Measurements from ENCODE around the gene UBAC2.
A peak's percentile ranks its signal among the peaks of the same experiment; 100 is the strongest.

The UBAC2 gene, protein sequence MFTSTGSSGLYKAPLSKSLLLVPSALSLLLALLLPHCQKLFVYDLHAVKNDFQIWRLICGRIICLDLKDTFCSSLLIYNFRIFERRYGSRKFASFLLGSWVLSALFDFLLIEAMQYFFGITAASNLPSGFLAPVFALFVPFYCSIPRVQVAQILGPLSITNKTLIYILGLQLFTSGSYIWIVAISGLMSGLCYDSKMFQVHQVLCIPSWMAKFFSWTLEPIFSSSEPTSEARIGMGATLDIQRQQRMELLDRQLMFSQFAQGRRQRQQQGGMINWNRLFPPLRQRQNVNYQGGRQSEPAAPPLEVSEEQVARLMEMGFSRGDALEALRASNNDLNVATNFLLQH
- 53.3 to 88.4 (median 81.7) reads per million in 3 experiments for total RNA-seq

DNA sequence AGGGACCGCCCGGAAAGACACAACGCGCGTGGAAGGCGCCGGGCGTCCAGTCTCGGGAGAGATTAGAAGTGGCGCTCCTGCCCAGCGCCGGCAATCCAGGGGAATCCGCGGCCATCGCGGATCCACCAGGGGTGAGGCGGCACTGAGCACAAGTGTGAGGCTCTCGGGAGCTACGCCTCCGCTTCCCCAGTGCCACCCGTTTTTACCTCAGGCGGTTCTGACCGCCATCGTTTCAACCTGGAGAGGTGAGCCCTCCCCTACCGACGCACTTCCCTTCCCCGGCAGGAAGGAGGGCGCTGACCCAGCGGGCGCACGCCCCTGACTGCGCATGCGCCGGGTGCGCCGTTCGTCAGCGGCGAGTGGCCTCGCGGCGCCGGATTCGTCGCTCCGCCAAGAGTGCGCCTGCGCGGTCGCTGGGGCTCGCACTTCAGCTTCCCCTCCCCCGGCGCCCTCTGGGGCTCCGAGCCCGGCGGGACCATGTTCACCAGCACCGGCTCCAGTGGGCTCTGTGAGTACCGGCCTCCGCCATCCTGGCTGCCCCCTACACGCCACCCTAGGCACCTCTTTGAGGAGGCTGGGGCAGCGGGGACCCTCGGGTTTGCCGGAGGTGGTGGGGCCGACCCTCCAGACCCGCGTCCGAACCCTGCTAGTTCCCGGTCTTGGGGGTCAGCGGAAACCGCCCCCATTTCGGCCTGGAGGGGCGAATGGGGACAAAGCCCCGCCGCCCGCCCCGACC is at the start of gene UBAC2:
TSS of gene UBAC2 (plus strand) at position 423 of the 736 bp plus-strand sequence. CDS start at position 478, 55 bp downstream.
- DNase-seq = peak; percentile 99

DNA sequence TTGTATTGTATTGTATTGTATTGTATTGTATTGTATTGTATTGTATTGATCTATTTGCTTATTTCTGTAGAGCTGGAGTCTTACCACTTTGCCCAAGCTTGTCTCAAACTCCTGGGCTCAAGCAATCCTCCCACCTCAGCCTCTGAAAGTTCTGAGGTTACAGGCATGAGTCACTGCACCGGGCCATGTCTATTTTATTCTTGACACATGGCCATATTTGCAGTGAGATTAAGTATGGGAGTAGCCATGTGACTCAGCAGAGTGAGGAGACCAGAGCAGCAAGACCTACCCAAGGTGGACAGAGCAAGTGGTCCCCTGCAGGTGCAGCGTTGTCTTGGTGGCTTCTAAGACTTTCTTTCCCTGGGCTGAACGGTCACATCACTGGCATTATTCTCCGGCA is 49.1 kb upstream of the UBAC2 start:
- no peak for DNase-seq

DNA sequence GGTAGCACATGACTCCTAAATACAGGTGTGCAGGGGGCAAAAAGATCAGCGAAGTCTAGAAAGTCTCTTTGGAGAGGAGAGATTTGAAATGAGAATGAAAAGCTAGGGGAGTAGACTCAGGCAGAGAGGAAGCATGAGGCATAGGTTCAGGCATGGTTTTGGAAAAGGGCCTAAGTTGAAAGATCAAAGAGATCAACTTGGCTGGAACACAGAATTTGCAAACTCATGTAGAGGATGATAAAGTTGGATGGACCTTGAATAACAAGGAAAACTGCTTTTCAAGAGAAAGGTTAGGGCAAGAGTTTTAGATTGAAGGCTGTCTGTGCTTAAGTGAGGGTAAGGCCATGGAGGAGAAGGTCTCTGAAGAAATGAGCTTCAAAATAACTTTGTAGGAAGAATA is 47.4 kb upstream of the UBAC2 start:
- DNase-seq = no peak

DNA sequence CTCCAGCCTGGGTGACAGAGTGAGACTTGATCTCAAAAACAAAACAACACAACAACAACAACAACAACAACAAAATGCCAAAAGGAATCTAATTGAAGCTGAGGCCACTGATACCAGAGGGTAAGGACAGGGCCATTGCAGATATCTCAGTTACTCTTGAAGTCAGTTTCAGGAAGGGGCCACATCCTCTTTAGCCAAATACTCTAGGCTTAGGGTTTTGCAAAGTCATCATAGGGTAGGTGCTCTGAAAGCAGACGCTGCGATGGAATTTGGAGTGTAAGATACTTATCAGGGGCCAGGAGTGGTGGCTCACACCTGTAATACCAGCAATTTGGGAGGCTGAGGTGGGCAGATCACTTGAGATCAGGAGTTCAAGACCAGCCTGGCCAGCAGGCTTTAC is 46.6 kb upstream of the UBAC2 start:
- DNase-seq = no peak

DNA sequence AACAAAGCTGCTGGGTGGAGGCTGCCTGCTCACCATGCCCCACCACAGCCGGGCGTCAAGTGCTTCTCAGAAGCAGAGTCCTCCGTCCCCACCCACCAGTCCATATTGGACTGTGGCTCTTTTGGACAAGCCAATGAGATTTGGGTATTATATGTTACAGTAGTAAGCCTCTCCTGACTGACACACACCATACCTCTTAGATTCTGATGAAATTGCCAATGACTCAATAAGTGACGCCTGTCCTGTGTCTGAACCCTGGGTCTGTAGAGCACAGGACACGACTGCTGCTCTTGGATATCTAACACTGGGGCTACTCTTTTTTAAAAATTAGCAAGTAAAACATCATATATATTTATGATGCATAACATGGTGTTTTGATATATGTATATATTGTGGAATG is 44.8 kb upstream of the UBAC2 start:
- DNase-seq = no peak

DNA sequence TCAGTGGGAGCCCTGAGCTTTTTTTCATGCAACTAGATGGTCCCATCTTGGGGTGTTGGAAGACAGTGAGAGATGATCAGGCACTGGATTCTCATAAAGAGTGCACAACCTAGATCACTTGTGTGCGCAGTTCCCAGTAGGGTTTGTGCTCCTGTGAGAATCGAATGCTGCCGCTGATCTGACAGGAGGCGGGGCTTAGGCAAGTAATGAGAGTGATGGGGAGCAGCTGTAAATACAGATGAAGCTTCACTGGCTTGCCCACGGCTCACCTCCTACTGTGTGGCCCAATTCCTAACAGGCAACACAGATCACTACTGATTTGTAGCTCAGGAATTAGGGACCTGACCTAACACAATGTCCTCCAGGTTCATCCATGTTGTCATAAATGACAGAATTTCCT is 43.6 kb upstream of the UBAC2 start:
- DNase-seq = no peak

DNA sequence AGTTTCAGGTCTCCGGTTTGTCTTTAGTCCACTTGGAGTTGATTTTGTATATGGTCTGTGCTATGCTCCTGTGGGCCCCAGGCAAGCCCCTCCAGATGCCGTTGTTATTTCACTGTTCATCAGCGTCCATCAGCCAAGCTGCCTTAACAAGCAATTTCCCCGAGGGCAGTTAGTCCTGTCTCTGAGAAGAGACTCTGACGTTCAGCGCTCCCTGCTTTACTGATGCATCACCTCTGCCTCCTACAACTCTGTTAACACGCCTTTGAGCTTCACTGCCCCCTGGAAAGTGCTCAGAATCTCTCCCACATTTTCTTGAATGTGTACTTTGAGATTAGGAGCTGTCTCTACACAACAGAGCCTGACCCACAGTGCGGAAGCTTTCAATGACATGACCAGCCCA is 41.8 kb upstream of the UBAC2 start:
- no peak for DNase-seq

DNA sequence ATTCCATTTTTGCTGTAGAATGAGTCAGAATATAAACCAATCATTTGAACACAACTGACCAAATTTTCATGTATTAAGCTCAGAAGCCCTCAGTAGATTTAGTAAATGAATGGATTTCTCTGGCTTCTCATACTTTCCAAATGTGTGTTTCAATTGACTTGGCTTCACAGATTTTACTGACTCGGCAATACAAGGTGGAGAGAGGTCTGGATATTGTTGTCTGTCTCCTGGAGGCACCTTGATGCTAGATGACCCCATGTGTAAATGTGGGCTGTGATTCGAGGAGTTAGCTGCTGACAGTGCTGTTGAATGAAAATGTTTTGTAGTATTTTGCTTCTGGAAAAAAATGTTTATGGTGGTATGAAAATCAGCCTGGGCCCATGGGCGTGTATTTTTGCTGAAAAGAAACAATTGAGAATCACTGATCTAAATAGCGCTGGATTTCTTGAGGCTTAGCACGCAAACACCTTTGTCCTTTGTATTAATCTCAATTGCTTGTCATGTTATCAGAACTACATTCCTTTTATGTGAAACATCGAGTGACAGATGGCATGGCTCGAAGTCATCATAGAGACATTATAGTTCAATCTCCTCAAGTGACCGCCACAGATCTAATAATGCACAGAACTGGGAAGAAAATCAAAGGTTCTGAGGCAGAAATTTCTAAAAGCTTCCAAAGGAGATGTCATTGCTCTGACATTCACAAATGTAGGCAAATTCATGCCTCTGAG is 41.2 kb upstream of the UBAC2 start:
- no peak for DNase-seq

DNA sequence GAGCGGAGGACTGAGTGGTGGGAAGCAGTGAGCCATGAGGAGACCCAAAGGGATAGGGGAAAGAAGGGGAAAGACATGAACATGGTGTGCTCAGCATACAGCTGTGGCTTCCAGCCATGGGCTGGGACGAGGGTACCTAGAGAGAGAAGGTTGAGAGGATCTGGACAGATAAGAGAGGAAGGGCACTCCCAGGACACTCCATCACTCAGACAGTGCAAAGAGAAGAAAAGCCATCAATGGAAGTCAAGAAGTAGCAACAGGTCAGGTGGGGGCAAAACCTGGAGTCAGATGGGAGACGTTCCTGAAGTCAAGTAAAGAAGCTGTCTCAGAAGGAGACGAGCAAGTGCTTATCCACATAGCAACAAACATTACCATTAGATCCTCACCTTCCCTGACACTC is 40.2 kb upstream of the UBAC2 start:
- DNase-seq = no peak

DNA sequence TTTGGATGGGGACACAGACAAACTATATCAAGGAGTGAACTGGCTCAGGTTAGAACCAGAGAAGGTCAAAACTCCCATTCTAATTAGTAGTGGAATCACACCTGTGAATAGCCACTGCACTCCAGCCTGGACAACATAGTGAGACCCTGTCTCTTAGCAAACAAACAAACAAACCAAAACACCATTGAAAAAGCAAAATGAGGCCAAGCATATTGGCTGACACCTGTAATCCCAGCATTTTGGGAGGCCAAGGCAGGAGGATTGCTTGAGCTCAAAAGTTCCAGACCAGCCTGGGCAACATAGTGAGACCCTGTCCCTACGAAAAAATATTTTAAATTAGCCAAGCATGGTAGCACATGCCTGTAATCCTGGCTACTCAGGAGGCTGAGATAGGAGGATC is 39.1 kb upstream of the UBAC2 start:
- DNase-seq = no peak

DNA sequence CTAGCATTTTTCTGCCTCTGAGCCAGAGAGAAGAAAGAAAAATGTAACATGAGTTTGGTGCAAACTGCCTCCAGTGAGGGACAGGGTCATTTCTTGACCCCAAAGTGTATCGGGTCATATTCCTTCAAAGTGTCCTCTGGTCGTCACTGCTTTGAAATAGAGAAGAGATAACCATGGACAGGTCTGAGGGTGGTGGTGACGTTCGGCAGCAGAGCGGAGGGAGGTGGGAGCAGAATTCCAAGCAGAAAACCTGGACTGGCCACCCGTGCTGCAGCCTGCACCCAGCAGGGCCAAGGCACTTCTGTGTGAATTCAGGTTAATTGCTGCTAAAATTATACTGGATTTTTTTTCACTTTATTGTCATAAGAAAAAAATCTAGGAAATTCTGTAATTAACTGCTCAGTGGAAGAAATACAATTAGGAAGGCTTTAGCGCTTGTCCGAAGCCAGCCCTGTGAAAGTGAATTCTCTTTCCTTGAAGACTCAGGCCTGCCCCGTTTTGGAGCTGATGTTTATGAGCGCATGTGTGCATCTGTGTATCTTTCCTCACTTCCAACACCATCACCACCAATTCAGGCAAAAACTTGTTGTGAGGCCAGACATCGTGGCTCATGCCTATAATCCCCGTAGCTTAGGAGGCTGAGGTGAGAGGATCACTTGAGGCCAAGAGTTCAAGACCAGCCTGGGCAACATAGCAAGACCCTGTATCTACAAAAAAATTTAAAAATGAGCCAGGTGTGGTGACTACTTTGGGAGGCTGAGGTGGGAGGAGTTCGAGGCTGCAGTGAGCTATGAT is 37.9 kb upstream of the UBAC2 start:
- no peak for DNase-seq

DNA sequence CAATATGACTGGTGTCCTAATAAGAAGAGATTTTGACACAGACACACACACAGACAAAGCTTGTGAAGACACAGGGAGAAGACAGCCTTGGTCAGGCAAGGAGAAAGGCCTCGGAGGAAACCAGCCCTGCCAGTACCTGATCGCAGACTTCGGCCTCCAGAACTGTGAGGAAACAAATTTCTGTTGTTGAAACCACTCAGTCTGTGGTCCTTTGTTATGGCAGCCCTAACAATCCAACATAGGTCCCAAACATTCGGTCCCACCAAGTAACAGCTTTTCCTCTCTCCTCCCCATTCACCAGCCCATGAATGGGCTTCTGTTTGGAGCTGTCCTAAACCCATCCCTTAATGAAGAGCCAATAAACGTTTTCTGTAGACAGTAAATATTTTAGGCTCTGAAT is 36.4 kb upstream of the UBAC2 start:
- no peak for DNase-seq

DNA sequence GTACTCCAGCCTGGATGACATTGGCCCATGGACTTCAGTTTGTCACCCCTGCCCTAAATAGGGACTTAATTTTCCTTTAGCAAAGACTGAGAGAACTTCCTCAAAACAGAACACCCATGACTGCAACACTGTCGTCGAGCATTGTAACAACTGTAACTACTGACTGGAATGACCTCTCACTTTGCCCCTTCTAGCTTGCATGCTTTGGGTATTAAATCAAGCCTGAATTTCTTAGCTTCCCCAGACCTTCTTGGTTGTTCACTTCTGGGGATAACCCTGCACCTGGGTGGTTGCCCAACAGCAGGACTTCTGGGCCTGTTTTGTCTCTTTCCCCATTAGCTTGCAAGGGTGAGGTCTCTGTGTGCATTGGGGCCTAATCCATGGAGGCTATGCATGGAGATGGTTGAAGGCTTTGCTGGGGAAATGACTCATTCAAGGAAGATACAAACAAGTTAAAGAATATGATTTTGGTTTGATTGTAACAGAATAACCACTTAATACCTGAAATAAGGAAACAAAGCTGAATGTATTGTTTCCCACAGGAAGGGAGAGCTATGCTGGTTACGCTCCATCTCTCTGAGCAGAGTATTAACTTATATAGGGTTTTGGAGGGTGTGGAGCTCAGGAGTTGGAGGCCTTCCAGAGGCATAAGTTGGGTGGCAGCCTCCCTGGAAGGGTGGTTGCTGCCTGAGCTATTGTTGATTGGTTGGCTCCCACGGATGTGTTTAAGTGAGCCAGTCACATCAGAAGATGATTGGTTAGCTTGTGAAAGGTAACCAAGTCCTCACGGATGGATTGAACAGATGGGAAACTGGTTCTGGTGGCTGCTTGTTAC is 34.7 kb upstream of the UBAC2 start:
- no peak for DNase-seq

DNA sequence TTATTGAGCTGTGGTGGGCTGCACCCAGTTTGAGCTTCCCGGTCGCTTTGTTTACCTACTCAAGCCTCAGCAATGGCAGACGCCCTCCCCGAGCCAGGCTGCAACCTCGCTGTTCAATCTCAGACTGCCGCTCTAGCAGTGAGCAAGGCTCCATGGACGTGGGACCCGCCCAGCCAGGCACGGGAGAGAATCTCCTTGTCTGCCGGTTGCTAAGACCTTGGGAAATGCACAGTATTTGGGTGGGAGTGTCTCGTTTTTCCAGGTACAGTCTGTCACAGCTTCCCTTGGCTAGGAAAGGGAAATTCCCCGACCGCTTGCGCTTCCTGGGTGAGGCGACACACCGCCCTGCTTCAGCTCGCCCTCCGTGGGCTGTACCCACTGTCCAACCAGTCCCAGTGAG is 27.7 kb upstream of the UBAC2 start:
- no peak for DNase-seq

DNA sequence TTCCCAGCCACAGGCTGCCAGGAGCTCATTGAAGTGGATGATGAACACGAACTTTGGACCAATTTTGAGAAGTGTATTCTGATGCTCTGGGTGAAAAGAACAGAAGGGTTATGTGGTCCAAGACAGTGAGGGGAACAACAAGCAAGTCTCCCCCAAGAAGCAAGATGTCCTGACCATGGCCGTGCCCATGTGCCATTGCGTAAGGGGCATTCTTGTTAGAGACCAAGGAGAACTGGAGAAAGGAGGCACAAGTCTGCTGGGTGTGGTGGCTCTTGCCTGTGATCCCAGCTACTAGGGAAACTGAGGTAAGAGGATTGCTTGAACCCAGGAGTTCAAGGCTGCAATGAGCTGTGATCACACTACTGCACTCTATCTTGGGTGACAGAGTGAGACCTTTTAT is 27.0 kb upstream of the UBAC2 start:
- no peak for DNase-seq

DNA sequence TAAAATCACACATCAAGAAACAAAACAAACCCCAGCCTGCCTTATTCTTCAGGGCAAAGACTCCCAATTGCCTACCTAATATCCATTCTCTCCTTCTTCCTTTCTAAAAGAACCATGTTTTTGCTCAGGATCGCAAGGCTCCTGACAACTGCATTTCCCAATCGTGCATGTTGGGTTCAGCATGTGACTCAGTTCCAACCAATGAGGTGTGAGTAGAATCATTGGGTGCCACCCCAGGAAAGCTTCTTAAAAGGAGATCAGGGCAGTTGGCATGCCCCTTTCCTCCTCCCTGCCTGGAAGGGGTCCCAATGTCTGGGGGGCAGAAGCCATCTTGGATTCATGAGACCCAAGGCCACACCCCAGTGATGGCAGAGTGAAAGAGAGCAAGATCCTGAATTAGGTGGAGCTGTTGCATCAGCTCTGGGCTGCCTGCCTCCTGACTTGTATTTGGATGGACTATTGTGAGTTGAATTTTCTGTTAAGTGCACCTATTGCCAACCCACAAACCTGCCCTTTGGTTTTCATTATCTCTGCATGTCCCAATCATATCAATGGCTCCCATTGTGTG is 26.0 kb upstream of the UBAC2 start:
- DNase-seq = no peak

DNA sequence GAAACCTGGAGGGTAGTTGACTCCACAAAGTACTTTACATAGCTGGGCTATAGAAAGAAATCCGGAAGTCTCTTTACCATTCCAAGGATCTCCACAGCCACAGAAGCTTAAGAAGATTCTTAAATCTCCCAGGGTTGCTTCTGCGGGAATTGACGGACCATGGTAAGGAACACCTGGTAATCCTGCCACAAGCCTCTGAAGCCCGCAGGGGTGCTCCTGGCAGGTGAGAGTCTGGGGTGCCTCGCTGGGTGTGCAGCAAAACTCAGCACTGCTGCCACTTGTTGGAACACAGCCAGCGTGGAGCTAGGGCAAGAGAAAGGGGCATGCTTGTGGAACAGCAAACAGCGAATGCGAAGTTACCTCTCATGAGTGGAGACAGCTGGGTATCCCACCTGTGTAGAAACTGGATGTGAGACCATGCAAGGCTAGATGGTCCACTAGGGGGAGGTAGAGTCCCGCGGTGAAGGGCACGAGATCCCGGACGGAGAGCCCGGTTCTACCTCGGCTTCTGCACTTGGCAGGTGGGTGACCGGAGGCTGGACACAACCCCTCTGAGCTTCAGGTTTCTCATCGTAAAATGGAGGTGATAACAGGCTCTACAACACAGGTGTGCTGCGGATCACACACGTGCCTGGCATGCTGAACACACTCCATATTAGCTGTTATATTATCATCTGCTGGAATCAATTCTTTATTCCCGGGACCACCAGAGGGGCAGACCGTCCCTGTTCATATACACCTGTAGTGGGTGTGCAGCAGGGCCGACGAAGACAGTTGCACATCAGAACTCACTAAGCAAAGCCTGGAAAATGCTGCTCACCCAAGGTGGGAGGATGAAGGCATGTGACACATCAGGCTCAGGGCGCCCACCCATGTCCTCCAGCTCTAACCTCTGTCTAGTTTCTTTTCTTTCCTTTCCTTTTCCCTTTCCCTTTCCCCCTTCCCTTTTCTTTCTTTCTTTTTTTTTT is 24.1 kb upstream of the UBAC2 start:
- DNase-seq = peak; percentile 66

DNA sequence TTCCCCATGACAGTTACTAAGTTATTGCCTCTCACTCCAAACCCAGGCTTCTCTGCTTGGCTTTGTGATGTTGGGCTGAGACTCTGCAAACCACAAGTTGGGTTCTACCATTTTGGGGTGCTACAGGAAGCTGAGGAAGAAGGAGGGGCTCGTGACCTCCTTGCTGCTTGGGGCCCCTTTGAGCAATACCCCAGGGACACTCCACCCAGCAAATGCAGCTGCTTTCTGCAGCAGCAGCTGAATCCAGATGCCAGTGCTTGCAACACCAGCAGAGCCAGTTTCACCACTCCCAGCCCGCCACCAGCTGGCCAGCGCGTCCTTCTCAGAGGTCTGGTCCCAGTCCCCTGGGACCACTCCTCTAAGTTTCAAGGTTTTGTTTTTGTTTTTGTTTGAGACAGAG is 22.0 kb upstream of the UBAC2 start:
- DNase-seq = peak; percentile 29

DNA sequence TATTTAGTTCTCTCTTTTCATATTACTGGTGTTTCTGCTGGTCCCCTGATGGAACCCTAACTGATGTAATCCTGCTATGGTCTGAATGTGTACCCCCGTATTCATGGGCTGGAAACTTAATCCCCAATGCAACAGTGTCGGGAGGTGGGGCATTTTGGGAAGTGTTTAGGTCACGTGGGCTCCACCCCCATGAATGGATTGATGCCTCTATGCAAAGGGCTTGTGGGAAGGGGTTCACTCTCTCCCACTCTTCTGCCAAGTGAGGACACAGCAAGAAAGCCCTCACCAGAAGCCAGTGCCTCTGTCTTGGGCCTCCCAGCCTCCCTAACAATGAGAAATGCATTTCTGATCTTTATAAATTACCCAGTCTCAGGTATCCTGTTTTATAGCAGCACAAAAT is 21.2 kb upstream of the UBAC2 start:
- DNase-seq = no peak

DNA sequence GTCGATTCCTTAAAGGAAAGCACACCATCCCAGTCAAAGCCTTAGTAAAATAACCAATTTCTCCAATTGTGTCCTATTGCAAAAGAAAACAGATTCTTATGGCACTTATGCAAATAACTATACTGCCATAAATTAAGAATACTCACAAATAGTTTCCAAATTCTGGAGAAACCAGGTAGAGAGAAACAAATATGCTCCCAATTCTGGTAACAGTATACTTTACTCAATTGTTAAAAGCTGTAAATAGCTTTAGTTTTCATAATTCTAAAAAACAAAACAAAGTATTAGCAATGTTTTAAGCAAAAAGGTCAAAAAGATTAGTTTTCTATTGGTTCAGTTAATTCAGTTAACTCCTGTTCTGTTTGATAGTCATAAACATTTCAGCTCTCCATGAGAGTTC is 18.2 kb upstream of the UBAC2 start:
- DNase-seq = no peak

Data from central memory CD4-positive, alpha-beta T cell (primary cell).